ENCODE measurements around the gene RIBC1. TPM values are rescaled to one million over a fixed set of nuclear protein-coding genes. Genes with fewer than 3 reads are reported as not detected.

The RIBC1 gene
- total and polyA plus RNA-seq, 10 donors, result 0.34 to 1.4 (median 0.83) TPM; not detected in 1

DNA sequence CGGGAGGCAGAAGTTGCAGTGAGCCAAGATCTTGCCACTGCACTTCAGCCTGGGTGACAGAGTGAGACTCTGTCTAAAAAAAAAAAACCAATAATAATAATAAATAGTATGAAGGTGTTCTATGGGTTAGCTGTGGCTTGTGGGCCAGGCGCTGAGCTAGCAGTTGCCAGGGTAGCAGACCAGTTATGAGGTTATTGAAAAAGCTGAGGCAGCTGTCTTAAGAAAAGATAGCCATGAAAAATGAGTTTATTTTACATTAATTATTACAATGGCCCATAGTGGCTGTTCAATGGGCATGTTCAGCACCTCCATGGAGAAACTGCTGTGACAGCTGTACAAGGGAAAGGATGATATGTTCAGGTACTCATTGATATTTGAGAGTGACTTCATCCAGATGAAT lies 24.8 kb downstream of the RIBC1 start:
- H3K4me1 ChIP-seq, result peaks cover 0 to 3% (median 0%) of the 10 kb centered on the region in 6 donors
- TF ChIP-seq, protein P1, sequence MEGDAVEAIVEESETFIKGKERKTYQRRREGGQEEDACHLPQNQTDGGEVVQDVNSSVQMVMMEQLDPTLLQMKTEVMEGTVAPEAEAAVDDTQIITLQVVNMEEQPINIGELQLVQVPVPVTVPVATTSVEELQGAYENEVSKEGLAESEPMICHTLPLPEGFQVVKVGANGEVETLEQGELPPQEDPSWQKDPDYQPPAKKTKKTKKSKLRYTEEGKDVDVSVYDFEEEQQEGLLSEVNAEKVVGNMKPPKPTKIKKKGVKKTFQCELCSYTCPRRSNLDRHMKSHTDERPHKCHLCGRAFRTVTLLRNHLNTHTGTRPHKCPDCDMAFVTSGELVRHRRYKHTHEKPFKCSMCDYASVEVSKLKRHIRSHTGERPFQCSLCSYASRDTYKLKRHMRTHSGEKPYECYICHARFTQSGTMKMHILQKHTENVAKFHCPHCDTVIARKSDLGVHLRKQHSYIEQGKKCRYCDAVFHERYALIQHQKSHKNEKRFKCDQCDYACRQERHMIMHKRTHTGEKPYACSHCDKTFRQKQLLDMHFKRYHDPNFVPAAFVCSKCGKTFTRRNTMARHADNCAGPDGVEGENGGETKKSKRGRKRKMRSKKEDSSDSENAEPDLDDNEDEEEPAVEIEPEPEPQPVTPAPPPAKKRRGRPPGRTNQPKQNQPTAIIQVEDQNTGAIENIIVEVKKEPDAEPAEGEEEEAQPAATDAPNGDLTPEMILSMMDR (IDR thresholded peaks at IDR 0.05 in 8 of 11, conservative IDR thresholded peaks at IDR 0.05 in 3 of 11), result no peak
- TF ChIP-seq POLR2AphosphoS5 (IDR thresholded peaks at IDR 0.05), result no peak
- TF ChIP-seq POLR2A (IDR thresholded peaks at IDR 0.05), result no peak
- H3K27ac ChIP-seq, result no peak overlapping the region
- no peaks in the 10 kb centered on the region for H3K27me3 ChIP-seq (replicated peaks in 1 of 7)
- no peak for DNase-seq
- intact Hi-C loops (cut with DNase I; ENCODE audit: low total_unique reads), result no loop called here
- 76 to 96% (median 87%) methylated on average over 2 of the region's 2 CpGs for WGBS, 5 donors
- H3K36me3 ChIP-seq, result no peaks in the 10 kb centered on the region
- H3K9me3 ChIP-seq, result no peaks in the 10 kb centered on the region
- H3K4me3 ChIP-seq, result no peak overlapping the region

DNA sequence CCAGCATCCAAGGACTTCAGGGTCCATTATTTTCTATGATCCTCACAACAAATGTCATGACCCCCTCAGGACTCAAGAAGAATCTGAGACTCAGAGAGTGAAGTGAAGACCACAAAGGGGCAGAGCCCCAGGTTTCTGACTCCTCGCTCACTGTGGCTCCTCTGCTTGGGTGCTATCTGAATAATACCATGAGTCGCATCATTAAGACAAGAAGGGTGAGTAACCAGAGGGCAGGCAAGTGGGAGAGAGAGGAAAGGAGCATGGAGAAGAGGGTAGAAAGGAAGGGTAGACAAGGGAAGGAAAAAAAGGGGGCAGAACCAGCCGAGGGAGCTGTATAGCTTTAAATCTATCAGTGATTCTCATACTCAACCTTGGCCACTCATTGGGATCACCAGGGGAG lies 27.0 kb downstream of the RIBC1 start:
- H3K27ac ChIP-seq, result no peak overlapping the region
- intact Hi-C loops (cut with DNase I; ENCODE audit: low total_unique reads), result no loop called here

DNA sequence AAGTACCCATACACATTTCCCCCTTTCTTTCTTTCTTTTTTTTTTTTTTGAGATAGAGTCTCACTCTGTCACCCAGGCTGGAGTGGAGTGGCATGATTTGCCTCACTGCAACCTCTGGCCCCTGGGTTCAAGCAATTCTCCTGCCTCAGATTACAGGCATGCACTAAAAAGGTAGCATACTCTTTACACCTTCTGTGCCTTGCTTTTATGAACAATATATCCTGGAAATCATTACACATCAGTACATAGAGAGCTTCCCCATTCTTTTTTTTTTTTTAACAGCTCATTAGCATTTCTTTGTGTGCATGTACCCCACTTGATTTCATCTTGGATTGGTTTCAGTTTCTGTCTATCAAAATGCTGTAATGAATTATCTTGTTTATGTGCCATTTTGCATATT lies 30.1 kb downstream of the RIBC1 start:
- Histone ChIP-seq H3K27ac (no peak overlapping the region), H3K4me1 (no peaks in the 10 kb centered on the region), H3K27me3 (replicated peaks in 1 of 7) (peaks cover 0 to 12% (median 0%) of the 10 kb centered on the region in 7 donors), H3K36me3 (no peaks in the 10 kb centered on the region), H3K9me3 (no peaks in the 10 kb centered on the region), H3K4me3 (no peak overlapping the region)
- TF ChIP-seq POLR2A (IDR thresholded peaks at IDR 0.05), result no peak
- TF ChIP-seq POLR2AphosphoS5 (IDR thresholded peaks at IDR 0.05), result no peak
- TF ChIP-seq, protein P1 (IDR thresholded peaks at IDR 0.05 in 8 of 11, conservative IDR thresholded peaks at IDR 0.05 in 3 of 11), result no peak
- intact Hi-C loops (cut with DNase I; ENCODE audit: low total_unique reads), result no loop called here
- DNase-seq, result no peak

More for the DNA sequence above, 27.0 kb downstream of the RIBC1 start:
- no peak for DNase-seq
- Histone ChIP-seq H3K4me1 (no peaks in the 10 kb centered on the region), H3K4me3 (no peak overlapping the region), H3K36me3 (no peaks in the 10 kb centered on the region), H3K9me3 (no peaks in the 10 kb centered on the region), H3K27me3 (replicated peaks in 1 of 7) (no peaks in the 10 kb centered on the region)
- TF ChIP-seq POLR2AphosphoS5 (IDR thresholded peaks at IDR 0.05) (no peak), POLR2A (IDR thresholded peaks at IDR 0.05) (no peak)
- TF ChIP-seq, protein P1 (IDR thresholded peaks at IDR 0.05 in 8 of 11, conservative IDR thresholded peaks at IDR 0.05 in 3 of 11), result no peak
- WGBS, 5 donors, result 84 to 94% (median 89%) methylated on average over 3 of the region's 3 CpGs

DNA sequence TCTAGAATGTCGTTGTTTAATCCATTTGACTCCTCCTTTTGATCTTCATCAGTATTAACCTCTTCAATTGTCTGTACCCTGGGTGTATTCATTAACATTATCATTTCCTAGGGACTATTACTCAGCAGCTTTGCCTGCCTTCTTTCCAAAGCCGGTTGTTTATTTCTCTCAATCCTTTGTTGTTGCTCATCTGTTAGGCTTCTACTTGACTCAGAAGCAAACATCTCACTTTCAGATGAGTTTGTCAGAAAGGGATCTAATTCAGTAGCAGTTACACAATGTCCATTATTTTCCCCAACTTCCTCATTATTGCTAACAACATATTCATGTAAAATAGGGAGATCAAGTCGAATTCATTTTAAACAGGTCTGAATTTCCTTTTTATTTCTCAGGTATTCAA lies 33.6 kb downstream of the RIBC1 start:
- intact Hi-C loops (cut with DNase I; ENCODE audit: low total_unique reads), result no loop called here
- H3K27ac ChIP-seq, result no peak overlapping the region
- no peak for DNase-seq
- H3K27me3 ChIP-seq (replicated peaks in 1 of 7), result peaks cover 0 to 14% (median 0%) of the 10 kb centered on the region in 7 donors
- WGBS, 5 donors, result 44 to 69% (median 55%) methylated on average over 3 of the region's 3 CpGs
- no peaks in the 10 kb centered on the region for H3K36me3 ChIP-seq
- H3K4me1 ChIP-seq, result no peaks in the 10 kb centered on the region
- H3K9me3 ChIP-seq, result no peaks in the 10 kb centered on the region
- H3K4me3 ChIP-seq, result no peak overlapping the region
- TF ChIP-seq POLR2AphosphoS5 (IDR thresholded peaks at IDR 0.05) (no peak), POLR2A (IDR thresholded peaks at IDR 0.05) (no peak)
- TF ChIP-seq, protein P1 (IDR thresholded peaks at IDR 0.05 in 8 of 11, conservative IDR thresholded peaks at IDR 0.05 in 3 of 11), result no peak
